OCI-LY1 (cell line): ENCODE measurements around the gene GBE1.

ENCODE experiments used
- H2AFZ ChIP-seq: fragments of 200-600 bp; sonication (generic), shearing (Covaris generic); 2 replicates; pipeline ENCODE4 v1.6.0; 2014; ENCODE audit warnings: antibody characterized with exemption, mild to moderate bottlenecking, low read length
- H3F3A ChIP-seq: fragments of 200-600 bp; sonication (generic), shearing (Covaris generic); 2 replicates; pipeline ENCODE4 v1.6.0; 2014; ENCODE audit warnings: mild to moderate bottlenecking, antibody characterized with exemption, low read length, moderate library complexity; ENCODE audit not compliant: insufficient read depth
- H3K27ac ChIP-seq: fragments of 200-600 bp; sonication (generic); 2 replicates; pipeline ENCODE4 v1.5.1; 2014; ENCODE audit warnings: low read length, mixed run types, mild to moderate bottlenecking, low read depth; ENCODE audit not compliant: poor library complexity, severe bottlenecking
- H3K27me3 ChIP-seq: fragments of 200-600 bp; sonication (generic); 2 replicates; pipeline ENCODE4 v1.6.0; 2014; ENCODE audit warnings: antibody characterized with exemption, mild to moderate bottlenecking, low read length, moderate library complexity; ENCODE audit not compliant: insufficient read depth
- H3K36me3 ChIP-seq: fragments of 200-600 bp; sonication (generic); 2 replicates; pipeline ENCODE4 v1.6.1; 2014; ENCODE audit warnings: mild to moderate bottlenecking, antibody characterized with exemption, low read length, moderate library complexity, mixed read lengths; ENCODE audit not compliant: insufficient read depth
- H3K4me1 ChIP-seq: fragments of 200-600 bp; sonication (generic); 2 replicates; pipeline ENCODE4 v1.5.1; 2014; ENCODE audit warnings: mild to moderate bottlenecking, low read length, moderate library complexity; ENCODE audit not compliant: insufficient read depth, severe bottlenecking
- H3K4me2 ChIP-seq: fragments of 200-600 bp; sonication (generic), shearing (Covaris generic); 2 replicates; pipeline ENCODE4 v1.6.1; 2014; ENCODE audit warnings: low read length
- H3K4me3 ChIP-seq: fragments of 200-600 bp; sonication (generic); 2 replicates; pipeline ENCODE4 v1.5.1; 2014; ENCODE audit warnings: low read length, low read depth, mild to moderate bottlenecking, mixed read lengths; ENCODE audit not compliant: poor library complexity, severe bottlenecking
- H3K79me2 ChIP-seq: fragments of 200-600 bp; shearing (Covaris generic); 2 replicates; pipeline ENCODE4 v1.6.1; 2016; ENCODE audit warnings: mixed run types, low read length, mixed read lengths; ENCODE audit not compliant: insufficient read depth
- H3K9ac ChIP-seq: fragments of 200-600 bp; sonication (generic), shearing (Covaris generic); 2 replicates; pipeline ENCODE4 v1.6.1; 2014; ENCODE audit warnings: mild to moderate bottlenecking, low read length, mixed read lengths
- H3K9me2 ChIP-seq: fragments of 200-600 bp; sonication (generic), shearing (Covaris generic); 2 replicates; pipeline ENCODE4 v1.6.1; 2014; ENCODE audit warnings: low read depth, mild to moderate bottlenecking, low read length, mixed read lengths
- H3K9me3 ChIP-seq: fragments of 200-600 bp; shearing (Covaris generic); 2 replicates; pipeline ENCODE4 v1.6.1; 2014; ENCODE audit warnings: low read length, mixed read lengths
- H4K20me1 ChIP-seq: fragments of 200-600 bp; sonication (generic), shearing (Covaris generic); 2 replicates; pipeline ENCODE4 v1.6.0; 2016; ENCODE audit warnings: mild to moderate bottlenecking, low read length; ENCODE audit not compliant: insufficient read depth
- CTCF ChIP-seq: fragments of 200-600 bp; sonication (generic), shearing (Covaris generic); IDR thresholded peaks from 2 replicates; pipeline ENCODE4 v1.5.1; 2017; ENCODE audit warnings: mild to moderate bottlenecking, antibody characterized with exemption, low read length, moderate library complexity, mixed read lengths
- EZH2 ChIP-seq: fragments of 200-600 bp; sonication (generic), shearing (Covaris generic); IDR thresholded peaks from 2 replicates; pipeline ENCODE4 v1.8.0; 2017; ENCODE audit warnings: borderline replicate concordance, mixed run types, mild to moderate bottlenecking, antibody characterized with exemption, low read length, moderate library complexity, mixed read lengths

GBE1 gene

DNA sequence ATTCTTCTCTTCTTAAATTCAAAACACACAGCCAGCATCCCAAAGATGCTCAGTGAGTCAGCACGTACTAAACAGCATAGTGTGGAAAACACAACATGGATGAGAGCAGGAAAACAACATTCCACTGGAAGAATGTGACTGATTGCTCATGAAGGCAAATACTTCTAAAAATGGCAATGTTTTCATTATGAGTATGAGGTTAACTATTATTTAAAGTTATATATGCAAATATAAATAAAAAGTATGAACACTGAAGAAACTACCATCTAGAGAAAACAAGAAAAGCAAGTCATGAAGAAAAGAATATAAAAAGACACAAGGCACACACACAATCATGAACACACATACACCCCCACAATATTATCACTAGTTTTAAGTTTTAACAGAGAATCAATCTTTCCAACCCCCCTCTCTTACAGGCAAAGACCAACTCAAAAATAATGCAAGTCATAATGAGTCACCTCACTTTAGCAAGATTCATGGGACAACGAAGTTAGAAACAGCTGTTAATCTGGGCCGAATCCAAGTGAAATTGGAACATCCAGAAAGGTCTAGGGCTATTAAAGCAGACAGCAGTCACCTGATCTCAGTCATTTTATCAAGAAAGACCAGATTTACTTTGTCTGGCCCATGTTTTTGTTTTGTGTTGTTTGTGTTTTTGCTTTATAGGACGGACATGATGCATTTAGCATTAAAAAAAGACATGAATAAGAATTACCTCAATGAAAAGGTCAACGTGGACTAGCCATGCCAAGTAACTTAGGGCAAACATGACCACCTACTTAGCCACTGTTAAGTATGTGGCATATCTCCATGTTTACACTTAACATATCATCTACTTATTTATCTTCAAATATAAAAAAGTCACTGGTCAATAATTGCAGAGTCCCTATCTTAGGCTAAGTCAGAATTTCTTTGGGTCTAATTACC, 18.1 kb downstream of the GBE1 start:
- no peaks in the 10 kb centered on the region for H3K9me3 ChIP-seq
- no peak overlapping the region for H3K9ac ChIP-seq
- H3K79me2 ChIP-seq: no peaks in the 10 kb centered on the region
- H3F3A ChIP-seq: no peaks in the 10 kb centered on the region
- no peaks in the 10 kb centered on the region for H3K27me3 ChIP-seq
- no peaks in the 10 kb centered on the region for H3K9me2 ChIP-seq
- no peaks in the 10 kb centered on the region for H4K20me1 ChIP-seq
- no peak overlapping the region for H2AFZ ChIP-seq
- no peak overlapping the region for H3K27ac ChIP-seq
- no peak for TF ChIP-seq EZH2
- TF ChIP-seq CTCF: no peak
- H3K4me3 ChIP-seq: no peak overlapping the region
- H3K4me1 ChIP-seq: no peaks in the 10 kb centered on the region
- H3K36me3 ChIP-seq: no peaks in the 10 kb centered on the region
- no peak overlapping the region for H3K4me2 ChIP-seq

DNA sequence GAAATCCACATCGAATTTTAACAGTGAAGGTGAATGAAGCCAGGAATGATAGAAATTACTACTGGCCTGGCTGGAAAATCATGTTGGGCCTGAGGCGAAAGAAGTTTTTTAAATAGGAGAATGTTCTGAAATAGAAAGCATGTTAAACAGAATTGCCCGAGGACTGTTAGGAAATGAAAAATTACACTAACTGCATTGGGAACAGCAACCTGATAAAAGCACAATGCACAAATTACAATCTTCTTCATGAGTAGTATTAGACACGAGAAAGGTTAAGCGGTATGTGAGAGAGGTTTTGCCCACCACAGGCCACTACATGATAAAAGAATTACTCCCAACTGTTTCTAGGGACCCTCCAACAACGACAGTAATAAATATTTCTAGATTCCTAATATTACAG, 18.9 kb downstream of the GBE1 start:
- no peak for TF ChIP-seq EZH2
- TF ChIP-seq CTCF: no peak
- H3K79me2 ChIP-seq: no peaks in the 10 kb centered on the region
- H3K4me3 ChIP-seq: no peak overlapping the region
- no peaks in the 10 kb centered on the region for H3K27me3 ChIP-seq
- H3K27ac ChIP-seq: no peak overlapping the region
- H3K9me2 ChIP-seq: no peaks in the 10 kb centered on the region
- H3K9ac ChIP-seq: no peak overlapping the region
- H3K4me1 ChIP-seq: no peaks in the 10 kb centered on the region
- H3K36me3 ChIP-seq: no peaks in the 10 kb centered on the region
- no peaks in the 10 kb centered on the region for H3F3A ChIP-seq
- H2AFZ ChIP-seq: no peak overlapping the region
- no peaks in the 10 kb centered on the region for H4K20me1 ChIP-seq
- no peaks in the 10 kb centered on the region for H3K9me3 ChIP-seq
- no peak overlapping the region for H3K4me2 ChIP-seq

DNA sequence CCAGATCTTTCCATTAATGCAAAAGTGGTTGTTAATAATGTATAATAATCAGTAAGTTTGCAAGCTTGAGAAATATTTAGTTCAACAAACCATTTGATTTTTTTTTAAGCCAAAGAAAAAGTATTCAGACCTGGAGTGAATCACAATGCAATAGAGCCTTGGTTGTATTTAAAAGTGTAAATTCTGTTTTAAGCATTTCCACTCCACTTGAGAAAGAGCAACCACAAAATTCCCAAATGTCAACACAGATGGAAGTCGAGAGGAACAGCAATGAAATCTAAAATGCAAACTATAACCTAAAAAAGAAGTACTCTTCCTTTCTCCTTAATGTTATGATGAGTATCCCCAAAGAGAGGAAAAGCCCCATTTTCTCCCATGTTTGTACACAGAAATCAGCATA, 20.2 kb downstream of the GBE1 start:
- no peaks in the 10 kb centered on the region for H4K20me1 ChIP-seq
- no peak overlapping the region for H3K27ac ChIP-seq
- no peaks in the 10 kb centered on the region for H3K4me1 ChIP-seq
- no peaks in the 10 kb centered on the region for H3K9me2 ChIP-seq
- H3K9ac ChIP-seq: no peak overlapping the region
- H3F3A ChIP-seq: no peaks in the 10 kb centered on the region
- no peak overlapping the region for H3K4me2 ChIP-seq
- TF ChIP-seq CTCF (no peak), EZH2 (no peak)
- no peaks in the 10 kb centered on the region for H3K27me3 ChIP-seq
- H3K36me3 ChIP-seq: no peaks in the 10 kb centered on the region
- H3K9me3 ChIP-seq: no peaks in the 10 kb centered on the region
- no peaks in the 10 kb centered on the region for H3K79me2 ChIP-seq
- no peak overlapping the region for H3K4me3 ChIP-seq
- no peak overlapping the region for H2AFZ ChIP-seq
